Type B pancreatic cell (in vitro differentiated cells): ENCODE results near the gene NCOA1. TPM values are rescaled to one million over a fixed set of nuclear protein-coding genes. Genes with fewer than 3 reads are reported as not detected.

Experiments
- DNase-seq: peaks from one replicate; pipeline ENCODE4 v3.0.0; 2021; ENCODE audit warnings: mixed read lengths; ENCODE audit not compliant: unreplicated experiment; ENCODE audit errors: extremely low spot score
- H3K27ac Mint-ChIP-seq: 2 replicates; pipeline ENCODE4 v1.8.0; 2021; ENCODE audit warnings: mild to moderate bottlenecking, mixed read lengths
- H3K27me3 Mint-ChIP-seq: 2 replicates; pipeline ENCODE4 v1.8.0; 2021; ENCODE audit warnings: mixed read lengths
- H3K36me3 Mint-ChIP-seq: 2 replicates; pipeline ENCODE4 v1.8.0; 2021; ENCODE audit warnings: mixed read lengths
- H3K4me1 Mint-ChIP-seq: one replicate; pipeline ENCODE4 v1.8.0; 2021; ENCODE audit warnings: mixed read lengths; ENCODE audit not compliant: unreplicated experiment
- H3K4me3 Mint-ChIP-seq: 2 replicates; pipeline ENCODE4 v1.8.0; 2021; ENCODE audit warnings: mild to moderate bottlenecking, mixed read lengths
- H3K9me3 Mint-ChIP-seq: 2 replicates; pipeline ENCODE4 v1.8.0; 2021; ENCODE audit warnings: mixed read lengths
- total RNA-seq: library from RNA; stranded (reverse); gene quantifications from 2 replicates; pipeline ENCODE4 v1.2.1, GENCODE V29; 2021; ENCODE audit warnings: low replicate concordance
- TF ChIP-seq, protein P1 (sequence below): fragments of 200-600 bp; sonication (generic); conservative IDR thresholded peaks from 2 replicates; pipeline ENCODE4 v1.5.0; 2021; ENCODE audit warnings: antibody characterized with exemption, mild to moderate bottlenecking

Gene NCOA1
- total RNA-seq, 1 donor from 2014 or later = 23.8 TPM

DNA sequence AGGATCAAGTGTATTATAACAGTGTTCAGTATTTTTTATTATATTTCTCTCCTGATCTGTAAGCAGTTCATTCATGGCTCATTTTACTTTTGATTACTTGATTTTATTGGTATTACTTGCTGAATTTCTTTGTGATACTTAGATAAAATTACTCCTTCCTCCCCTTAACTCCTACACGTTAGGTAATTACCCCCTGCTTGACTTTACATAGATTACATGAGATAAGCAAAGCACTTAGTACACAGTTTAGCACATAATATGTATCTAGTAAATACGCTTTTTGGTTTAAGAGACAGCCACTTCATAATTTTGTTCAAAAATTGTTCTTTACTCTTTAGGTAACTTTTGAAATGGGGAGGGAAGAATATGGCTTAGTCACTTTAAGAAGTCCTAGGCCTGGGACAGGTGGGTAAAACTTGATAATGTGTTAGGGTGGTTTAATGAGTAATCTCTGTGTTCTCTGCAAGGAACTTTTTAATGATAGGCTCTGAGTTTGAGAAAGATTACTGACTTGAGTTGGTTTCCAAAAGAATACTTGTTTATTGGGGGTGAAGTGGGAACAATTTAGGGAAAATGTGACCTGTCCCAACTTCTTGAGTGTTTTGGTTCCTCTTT, 80.9 kb downstream of the NCOA1 start:
- TF ChIP-seq, protein P1, sequence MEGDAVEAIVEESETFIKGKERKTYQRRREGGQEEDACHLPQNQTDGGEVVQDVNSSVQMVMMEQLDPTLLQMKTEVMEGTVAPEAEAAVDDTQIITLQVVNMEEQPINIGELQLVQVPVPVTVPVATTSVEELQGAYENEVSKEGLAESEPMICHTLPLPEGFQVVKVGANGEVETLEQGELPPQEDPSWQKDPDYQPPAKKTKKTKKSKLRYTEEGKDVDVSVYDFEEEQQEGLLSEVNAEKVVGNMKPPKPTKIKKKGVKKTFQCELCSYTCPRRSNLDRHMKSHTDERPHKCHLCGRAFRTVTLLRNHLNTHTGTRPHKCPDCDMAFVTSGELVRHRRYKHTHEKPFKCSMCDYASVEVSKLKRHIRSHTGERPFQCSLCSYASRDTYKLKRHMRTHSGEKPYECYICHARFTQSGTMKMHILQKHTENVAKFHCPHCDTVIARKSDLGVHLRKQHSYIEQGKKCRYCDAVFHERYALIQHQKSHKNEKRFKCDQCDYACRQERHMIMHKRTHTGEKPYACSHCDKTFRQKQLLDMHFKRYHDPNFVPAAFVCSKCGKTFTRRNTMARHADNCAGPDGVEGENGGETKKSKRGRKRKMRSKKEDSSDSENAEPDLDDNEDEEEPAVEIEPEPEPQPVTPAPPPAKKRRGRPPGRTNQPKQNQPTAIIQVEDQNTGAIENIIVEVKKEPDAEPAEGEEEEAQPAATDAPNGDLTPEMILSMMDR = no peak
- DNase-seq = no peak
- Mint-ChIP-seq H3K4me3 (no peak overlapping the region), H3K36me3 (peaks cover 4% of the 10 kb centered on the region), H3K27ac (no peak overlapping the region), H3K4me1 (no peaks in the 10 kb centered on the region), H3K9me3 (no peaks in the 10 kb centered on the region), H3K27me3 (no peaks in the 10 kb centered on the region)

DNA sequence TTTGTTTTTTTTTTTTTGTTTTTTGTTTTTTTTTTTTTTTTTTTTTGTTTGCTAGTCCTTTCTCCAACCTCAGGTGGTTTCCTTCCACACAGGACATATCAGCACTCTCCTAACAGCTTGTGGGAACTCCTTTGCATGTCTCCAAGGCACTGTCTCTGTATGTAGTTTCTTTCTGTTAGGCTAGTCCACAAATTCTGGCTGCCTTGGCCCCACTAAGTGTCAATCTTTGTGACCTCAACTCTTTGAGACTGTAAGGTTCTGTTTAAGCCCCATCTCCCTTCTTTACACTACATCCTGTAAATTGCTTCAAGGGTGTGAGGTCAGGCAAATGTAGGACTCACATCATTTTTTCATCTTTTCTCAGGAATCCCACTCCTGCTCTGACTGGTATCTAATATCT, 85.1 kb downstream of the NCOA1 start:
- no peak for DNase-seq
- Mint-ChIP-seq H3K9me3 (no peaks in the 10 kb centered on the region), H3K27me3 (no peaks in the 10 kb centered on the region), H3K4me1 (no peaks in the 10 kb centered on the region), H3K36me3 (no peaks in the 10 kb centered on the region), H3K4me3 (no peak overlapping the region), H3K27ac (no peak overlapping the region)
- TF ChIP-seq, protein P1 = no peak

DNA sequence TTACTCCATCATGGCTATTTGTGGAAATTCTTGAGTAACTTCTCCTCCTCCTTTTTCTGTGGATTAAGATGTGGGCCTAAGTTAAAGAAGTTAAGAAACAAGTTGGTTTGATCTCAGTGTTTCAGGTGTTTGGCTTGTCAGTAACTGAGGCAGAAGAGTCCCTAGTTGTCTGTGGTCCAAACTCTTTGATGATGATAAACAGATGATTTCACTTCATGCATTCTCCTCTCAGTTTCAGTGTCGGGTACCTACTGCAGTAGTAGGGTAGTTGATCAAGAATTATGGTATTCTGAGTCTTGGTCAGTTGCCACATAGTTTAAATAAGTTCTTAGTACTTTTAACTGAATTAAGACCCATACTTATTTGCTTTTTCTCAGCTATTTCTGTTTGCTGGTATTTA, 85.6 kb downstream of the NCOA1 start:
- TF ChIP-seq, protein P1 = no peak
- no peak overlapping the region for H3K27ac Mint-ChIP-seq
- H3K4me1 Mint-ChIP-seq = no peaks in the 10 kb centered on the region
- H3K4me3 Mint-ChIP-seq = no peak overlapping the region
- H3K36me3 Mint-ChIP-seq = peaks cover 3% of the 10 kb centered on the region
- no peak for DNase-seq
- H3K27me3 Mint-ChIP-seq = no peaks in the 10 kb centered on the region
- H3K9me3 Mint-ChIP-seq = peaks cover 3% of the 10 kb centered on the region

DNA sequence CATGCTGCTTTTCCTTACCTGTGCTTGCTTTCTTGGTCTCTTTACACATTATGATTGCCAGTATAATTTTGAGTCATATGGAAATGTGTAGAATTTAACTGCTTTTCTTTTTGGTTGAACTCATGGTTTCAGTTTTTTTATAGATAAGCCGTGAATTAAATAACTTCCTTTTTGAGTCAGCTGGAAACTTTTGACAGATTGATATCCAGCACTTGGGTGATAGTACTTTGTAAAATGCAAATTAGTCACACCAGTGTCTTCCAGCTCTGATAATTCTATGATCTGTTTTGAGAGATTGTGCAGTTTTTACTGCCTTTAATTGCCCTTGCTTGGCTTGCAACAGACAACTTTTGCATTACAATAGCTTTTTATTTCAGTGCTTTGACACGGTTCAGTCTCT, 86.4 kb downstream of the NCOA1 start:
- Mint-ChIP-seq H3K4me1 (no peaks in the 10 kb centered on the region), H3K36me3 (peaks cover 6% of the 10 kb centered on the region), H3K4me3 (no peak overlapping the region), H3K27ac (no peak overlapping the region), H3K27me3 (no peaks in the 10 kb centered on the region), H3K9me3 (peaks cover 11% of the 10 kb centered on the region)
- DNase-seq = no peak
- TF ChIP-seq, protein P1 = no peak

DNA sequence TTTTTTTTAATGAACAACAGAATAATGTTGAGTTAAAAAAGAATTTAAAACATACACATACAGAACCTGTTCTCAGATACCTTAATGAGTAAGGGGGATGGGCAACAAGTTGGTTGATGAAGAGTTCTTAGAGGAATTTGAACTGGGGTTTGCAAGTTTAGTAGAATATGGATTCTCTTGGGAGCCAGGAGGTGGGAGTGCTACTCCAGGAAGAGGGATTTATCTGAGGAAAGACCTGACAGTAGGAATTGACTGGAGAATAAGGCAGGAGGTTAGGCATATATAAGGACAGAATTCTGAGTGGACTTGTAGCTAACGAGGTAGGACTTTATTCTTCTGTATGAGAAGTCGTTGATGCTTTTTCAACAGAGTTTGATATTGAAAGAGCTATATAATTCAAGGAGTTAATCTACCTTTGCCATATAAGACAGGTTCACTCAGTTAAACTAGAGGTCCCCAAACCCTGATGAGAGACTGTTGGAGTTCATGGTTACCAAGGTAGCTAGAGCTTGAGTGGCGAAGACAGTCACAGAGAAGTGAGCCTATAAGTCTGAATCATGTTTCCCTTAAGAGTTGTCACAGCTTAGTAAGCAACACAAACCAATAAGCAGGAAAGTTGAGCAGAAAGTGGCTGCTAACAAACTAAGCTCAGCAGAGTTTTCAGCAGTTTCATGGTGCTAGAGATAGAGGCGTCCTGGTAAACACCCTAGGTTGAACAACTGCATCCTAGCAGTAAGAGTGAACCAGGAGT, 88.2 kb downstream of the NCOA1 start:
- no peak for DNase-seq
- Mint-ChIP-seq H3K27me3 (no peaks in the 10 kb centered on the region), H3K9me3 (peaks cover 11% of the 10 kb centered on the region), H3K36me3 (peaks cover 6% of the 10 kb centered on the region), H3K4me1 (no peaks in the 10 kb centered on the region), H3K4me3 (no peak overlapping the region), H3K27ac (no peak overlapping the region)
- TF ChIP-seq, protein P1 = no peak
